B cell (primary cell): ENCODE results near the gene METTL25. TPM values are rescaled to one million over a fixed set of nuclear protein-coding genes. Genes with fewer than 3 reads are reported as not detected.

Experiments
- ATAC-seq: fragments of 200-7000 bp; cut with Tn5 transposase; one replicate; pipeline ENCODE4 v1.10.0; 2021; ENCODE audit warnings: low read depth, mild to moderate bottlenecking, moderate number of reproducible peaks, moderate library complexity
- CTCF ChIA-PET: fragments of 350-600 bp; sonication (Branson Sonifier 250); formaldehyde crosslinking; loops from one replicate; lab custom pipeline; 2021; ENCODE audit warnings: antibody characterized with exemption, inconsistent platforms; lab: Charles Lee
- POLR2A ChIA-PET: fragments of 350-600 bp; sonication (Branson Sonifier 250); formaldehyde crosslinking; loops from one replicate; lab custom pipeline; 2021; ENCODE audit warnings: antibody characterized with exemption; lab: Charles Lee
- DNase-seq: peaks from one replicate; pipeline ENCODE4 v3.0.0; 2013
- H2AFZ ChIP-seq: 2 replicates; pipeline ENCODE4 v1.6.1; 2012; ENCODE audit warnings: mild to moderate bottlenecking, low read depth, low read length; ENCODE audit not compliant: insufficient read depth, poor library complexity, severe bottlenecking
- H3K27ac ChIP-seq, 2 donors: 1 replicate in 1 of 2; 2 replicates in 1 of 2; pipeline ENCODE4 v1.5.1; 2012 to 2013; ENCODE audit warnings: low read length in 2 of 2, mild to moderate bottlenecking in 2 of 2, moderate library complexity in 1 of 2
- H3K27me3 ChIP-seq, 4 experiments: fragments of 200-600 bp in 1 of 4; sonication (generic) in 1 of 4; replicated peaks in 1 of 4; 1 replicate in 2 of 4; 2 replicates in 2 of 4; pipeline versions ENCODE4 v1.6.1 to v1.7.0; 2013 to 2016; ENCODE audit warnings: low read length in 3 of 4, mild to moderate bottlenecking in 2 of 4, mixed read lengths in 1 of 4, moderate library complexity in 1 of 4; ENCODE audit not compliant: insufficient read depth in 4 of 4, control insufficient read depth in 3 of 4; ENCODE audit errors: control extremely low read depth in 1 of 4
- H3K36me3 ChIP-seq, 2 experiments: replicated peaks in 1 of 2; 1 replicate in 1 of 2; 2 replicates in 1 of 2; pipeline versions ENCODE4 v1.6.1 to v1.7.1; 2013; ENCODE audit warnings: low read length in 1 of 2; ENCODE audit not compliant: insufficient read depth in 2 of 2, control insufficient read depth in 1 of 2; ENCODE audit errors: control extremely low read depth in 1 of 2, extremely low read depth in 1 of 2
- H3K4me1 ChIP-seq, 2 donors: fragments of 200-600 bp in 1 of 2; sonication (generic) in 1 of 2; 1 replicate in 1 of 2; 2 replicates in 1 of 2; pipeline versions ENCODE4 v1.5.1 to v1.6.1; 2013 to 2017; ENCODE audit warnings: low read length in 2 of 2; ENCODE audit not compliant: control insufficient read depth in 2 of 2, insufficient read depth in 2 of 2
- H3K4me2 ChIP-seq: replicated peaks from 2 replicates; pipeline ENCODE3; 2012; ENCODE audit warnings: mild to moderate bottlenecking, low read depth, low read length; ENCODE audit not compliant: poor library complexity, severe bottlenecking
- H3K4me3 ChIP-seq, 5 experiments: fragments of 200-600 bp in 1 of 5; sonication (generic) in 1 of 5; 1 replicate in 3 of 5; 2 replicates in 2 of 5; pipeline versions ENCODE4 v1.5.1 to v1.7.0; 2011 to 2016; ENCODE audit warnings: low read length in 4 of 5, mild to moderate bottlenecking in 4 of 5, low read depth in 2 of 5, control low read depth in 1 of 5, moderate library complexity in 1 of 5; ENCODE audit not compliant: insufficient read depth in 1 of 5; ENCODE audit errors: control extremely low read depth in 1 of 5, extremely low read depth in 1 of 5
- H3K79me2 ChIP-seq: fragments of 200-600 bp; sonication (generic); one replicate; pipeline ENCODE4 v1.6.0; 2016; ENCODE audit warnings: low read length; ENCODE audit not compliant: control insufficient read depth, insufficient read depth
- H3K9ac ChIP-seq: fragments of 200-600 bp; sonication (generic); 2 replicates; pipeline ENCODE4 v1.6.1; 2017; ENCODE audit warnings: mild to moderate bottlenecking, low read length, moderate library complexity
- H3K9me3 ChIP-seq, 3 donors: one replicate each; pipeline versions ENCODE4 v1.6.1 to v1.7.1; 2013; ENCODE audit warnings: low read length in 2 of 3; ENCODE audit not compliant: control insufficient read depth in 2 of 3, insufficient read depth in 1 of 3; ENCODE audit errors: control extremely low read depth in 1 of 3
- H4K20me1 ChIP-seq: 2 replicates; pipeline ENCODE4 v1.6.0; 2012; ENCODE audit warnings: mild to moderate bottlenecking, low read length; ENCODE audit not compliant: insufficient read depth, control insufficient read depth, poor library complexity, severe bottlenecking
- H3K27ac Mint-ChIP-seq: one replicate; pipeline ENCODE4 v1.8.0; 2021; ENCODE audit warnings: mixed read lengths
- H3K27me3 Mint-ChIP-seq: one replicate; pipeline ENCODE4 v1.8.0; 2021; ENCODE audit warnings: mixed read lengths
- H3K4me1 Mint-ChIP-seq: one replicate; pipeline ENCODE4 v1.8.0; 2021; ENCODE audit warnings: mixed read lengths
- H3K4me3 Mint-ChIP-seq: one replicate; pipeline ENCODE4 v1.8.0; 2021; ENCODE audit warnings: mixed read lengths
- H3K9me3 Mint-ChIP-seq: one replicate; pipeline ENCODE4 v1.8.0; 2022; ENCODE audit warnings: mixed read lengths; ENCODE audit not compliant: insufficient read depth
- EZH2 ChIP-seq: IDR thresholded peaks from 2 replicates; pipeline ENCODE4 v1.6.1; 2012; ENCODE audit warnings: borderline replicate concordance, low read depth, mild to moderate bottlenecking, moderate library complexity, low read length; ENCODE audit not compliant: insufficient read depth, poor library complexity, severe bottlenecking
- WGBS: methylation state at CpG from one replicate; pipeline ENCODE4 v1.1.5; 2013; ENCODE audit warnings: missing lambda C conversion rate; ENCODE audit not compliant: insufficient coverage; 5-methylcytosine and 5-hydroxymethylcytosine counted together
- intact Hi-C: fragments of 100-400 bp; cut with micrococcal nuclease; formaldehyde crosslinking; loops from one replicate; pipeline ENCODE4 v1.10.0; 2022
- polyA plus RNA-seq: library from polyadenylated mRNA; depleted of rRNA; stranded (reverse); fragments of >200 nt; gene quantifications from 2 replicates; pipeline ENCODE4 v1.2.3, GENCODE V29; 2012
- total RNA-seq, 2 donors: library from RNA; stranded (reverse); fragments of 120-200 nt in 1 of 2; gene quantifications; 1 replicate in 1 of 2; 2 replicates in 1 of 2; pipeline versions ENCODE4 v1.2.3 to v1.2.4, GENCODE V29; 2013 to 2022
- TF ChIP-seq, protein P1 (sequence below): fragments of 200-600 bp; IDR thresholded peaks from one replicate; pipeline ENCODE4 v1.8.0; 2022; ENCODE audit warnings: antibody characterized with exemption, mild to moderate bottlenecking

METTL25 gene
- total and polyA plus RNA-seq, 2 donors (not counting 1 experiment from before 2014, with no cell fraction given): 5.4 to 24.1 TPM

DNA sequence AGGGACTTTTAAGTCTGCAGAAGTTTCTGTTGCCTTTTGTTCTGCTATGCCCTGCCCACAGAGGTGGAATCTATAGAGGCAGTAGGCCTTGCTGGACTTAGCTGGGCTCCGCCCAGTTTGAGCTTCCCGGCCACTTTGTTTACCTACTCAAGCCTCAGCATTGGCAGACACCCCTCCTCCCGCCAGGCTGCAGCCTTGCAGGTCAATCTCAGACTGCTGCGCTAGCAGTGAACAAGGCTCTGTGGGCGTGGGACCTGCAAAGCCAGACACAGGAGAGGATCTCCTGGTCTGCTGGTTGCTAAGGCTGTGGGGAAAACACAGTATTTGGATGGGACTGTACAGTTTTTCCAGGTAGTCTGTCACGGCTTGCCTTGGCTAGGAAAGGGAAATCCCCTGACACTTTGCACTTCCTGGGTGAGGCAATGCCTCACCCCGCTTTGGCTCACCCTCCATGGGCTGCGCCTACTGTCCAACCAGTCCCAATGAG is 43.9 kb upstream of the METTL25 start:
- no peaks in the 10 kb centered on the region for H4K20me1 ChIP-seq
- TF ChIP-seq, protein P1, sequence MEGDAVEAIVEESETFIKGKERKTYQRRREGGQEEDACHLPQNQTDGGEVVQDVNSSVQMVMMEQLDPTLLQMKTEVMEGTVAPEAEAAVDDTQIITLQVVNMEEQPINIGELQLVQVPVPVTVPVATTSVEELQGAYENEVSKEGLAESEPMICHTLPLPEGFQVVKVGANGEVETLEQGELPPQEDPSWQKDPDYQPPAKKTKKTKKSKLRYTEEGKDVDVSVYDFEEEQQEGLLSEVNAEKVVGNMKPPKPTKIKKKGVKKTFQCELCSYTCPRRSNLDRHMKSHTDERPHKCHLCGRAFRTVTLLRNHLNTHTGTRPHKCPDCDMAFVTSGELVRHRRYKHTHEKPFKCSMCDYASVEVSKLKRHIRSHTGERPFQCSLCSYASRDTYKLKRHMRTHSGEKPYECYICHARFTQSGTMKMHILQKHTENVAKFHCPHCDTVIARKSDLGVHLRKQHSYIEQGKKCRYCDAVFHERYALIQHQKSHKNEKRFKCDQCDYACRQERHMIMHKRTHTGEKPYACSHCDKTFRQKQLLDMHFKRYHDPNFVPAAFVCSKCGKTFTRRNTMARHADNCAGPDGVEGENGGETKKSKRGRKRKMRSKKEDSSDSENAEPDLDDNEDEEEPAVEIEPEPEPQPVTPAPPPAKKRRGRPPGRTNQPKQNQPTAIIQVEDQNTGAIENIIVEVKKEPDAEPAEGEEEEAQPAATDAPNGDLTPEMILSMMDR: no peak
- no peak for TF ChIP-seq EZH2
- Mint-ChIP-seq H3K27me3 (no peaks in the 10 kb centered on the region), H3K4me3 (no peak overlapping the region), H3K9me3 (no peaks in the 10 kb centered on the region), H3K27ac (no peak overlapping the region), H3K4me1 (no peaks in the 10 kb centered on the region)
- H3K27ac ChIP-seq: no peak overlapping the region
- no peaks in the 10 kb centered on the region for H3K36me3 ChIP-seq
- WGBS: 73% methylated on average over 7 of the region's 8 CpGs
- no peak overlapping the region for H3K4me3 ChIP-seq
- CTCF ChIA-PET: no interaction called here
- ATAC-seq (no peak), DNase-seq (no peak)
- no peak overlapping the region for H3K9ac ChIP-seq
- H3K4me1 ChIP-seq: no peaks in the 10 kb centered on the region
- POLR2A ChIA-PET: no interaction called here
- no peaks in the 10 kb centered on the region for H3K79me2 ChIP-seq
- no peaks in the 10 kb centered on the region for H3K9me3 ChIP-seq
- H2AFZ ChIP-seq: no peak overlapping the region
- no peaks in the 10 kb centered on the region for H3K27me3 ChIP-seq
- H3K4me2 ChIP-seq: no peak overlapping the region
- intact Hi-C loops: no loop called here

DNA sequence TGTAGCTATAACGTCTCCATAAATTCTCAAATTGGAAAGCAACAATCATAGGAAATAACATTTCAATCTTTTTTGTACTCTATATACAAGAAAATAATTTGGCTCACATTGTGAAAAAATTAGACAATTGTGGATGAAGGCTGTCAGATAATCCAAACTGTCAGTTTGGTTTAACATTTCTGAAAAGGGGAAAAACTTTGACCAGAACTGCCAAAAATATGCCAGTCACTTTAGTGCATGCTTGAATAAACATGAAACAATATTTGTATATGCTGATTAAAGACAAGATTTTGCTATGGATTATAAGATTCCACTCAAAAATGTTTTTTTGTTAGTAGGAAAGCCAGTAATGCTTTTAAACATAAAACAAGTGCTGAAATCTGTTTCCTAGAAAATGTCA is 39.1 kb upstream of the METTL25 start:
- ChIA-PET CTCF (no interaction called here), POLR2A (no interaction called here)
- no peak overlapping the region for H3K4me3 ChIP-seq
- TF ChIP-seq EZH2: no peak
- TF ChIP-seq, protein P1: no peak
- no peak overlapping the region for H3K4me2 ChIP-seq
- H3K79me2 ChIP-seq: no peaks in the 10 kb centered on the region
- no peak overlapping the region for H2AFZ ChIP-seq
- no CpG with 5 or more reads among the region's 1 CpG for WGBS
- no peak overlapping the region for H3K27ac ChIP-seq
- H3K36me3 ChIP-seq: no peaks in the 10 kb centered on the region
- H3K9me3 ChIP-seq: no peaks in the 10 kb centered on the region
- no peak for DNase-seq
- intact Hi-C loops: no loop called here
- Mint-ChIP-seq H3K4me3 (no peak overlapping the region), H3K27ac (no peak overlapping the region), H3K27me3 (no peaks in the 10 kb centered on the region), H3K4me1 (no peaks in the 10 kb centered on the region), H3K9me3 (no peaks in the 10 kb centered on the region)
- ATAC-seq: no peak
- H4K20me1 ChIP-seq: no peaks in the 10 kb centered on the region
- H3K27me3 ChIP-seq: no peaks in the 10 kb centered on the region
- no peak overlapping the region for H3K9ac ChIP-seq
- no peaks in the 10 kb centered on the region for H3K4me1 ChIP-seq
